HG03175 (cell line): ENCODE measurements around the gene STARD7.

Experiments used
- ATAC-seq: cut with Tn5 transposase; IDR thresholded peaks from one replicate; pipeline ENCODE4 v1.9.1; 2021; ENCODE audit warnings: mild to moderate bottlenecking, moderate library complexity; ENCODE audit not compliant: unreplicated experiment

STARD7 gene

GRCh38 chr2:96138179-96139145, 70.2 kb downstream of the STARD7 start, which contains the start of gene ASTL:
TSS of gene ASTL (minus strand) at chr2:96138502. CDS start at chr2:96138436, 66 bp downstream.
- no peak for ATAC-seq

- no peak for ATAC-seq
Observed at GRCh38 chr2:96137321-96138178, 71.1 kb downstream of the STARD7 start.

GRCh38 chr2:96136129-96136720, 72.4 kb downstream of the STARD7 start:
- no peak for ATAC-seq

GRCh38 chr2:96135621-96136020, 73.0 kb downstream of the STARD7 start:
- no peak for ATAC-seq

- ATAC-seq = no peak
Observed at GRCh38 chr2:96135171-96135570, 73.5 kb downstream of the STARD7 start.
